Endothelial cell of umbilical vein (primary cell): Measurements from ENCODE around the gene BLOC1S1. TPM values are rescaled to one million over a fixed set of nuclear protein-coding genes. Genes with fewer than 3 reads are reported as not detected.

Experiments used
- BruUV-seq: library from RNA; stranded (reverse); fragments of 400-500 nt; replicated peaks from 2 replicates; lab custom pipeline; 2021; lab: Mats Ljungman, UMichigan
- CTCF ChIA-PET: fragments of 300-600, 350-600 bp; sonication (Branson Sonifier 250); formaldehyde crosslinking; loops from one replicate; lab custom pipeline; 2021; ENCODE audit warnings: antibody characterized with exemption, inconsistent platforms; lab: Charles Lee
- POLR2A ChIA-PET: fragments of 300-600, 350-600 bp; sonication (Branson Sonifier 250); formaldehyde crosslinking; loops from one replicate; lab custom pipeline; 2021; ENCODE audit warnings: antibody characterized with exemption, inconsistent platforms; lab: Charles Lee
- DNase-seq: peaks from one replicate; pipeline ENCODE4 v3.0.0-alpha.2; 2011; ENCODE audit warnings: low read depth, low spot score
- FAIRE-seq: peaks from 2 replicates; lab custom pipeline; 2011; peaks lifted over from hg19 to GRCh38; lab: Jason Lieb, UNC
- H2AFZ ChIP-seq: 2 replicates; pipeline ENCODE4 v1.6.0; 2012; ENCODE audit warnings: low read depth, low read length, control low read depth, inconsistent platforms
- H3K27ac ChIP-seq: 2 replicates; pipeline ENCODE4 v1.5.1; 2011; ENCODE audit warnings: low read depth, mild to moderate bottlenecking, control low read depth, low read length, moderate library complexity; ENCODE audit not compliant: insufficient read depth
- H3K27me3 ChIP-seq, 2 experiments: 2 replicates each; pipeline versions ENCODE4 v1.6.0 to v1.6.1; 2011; ENCODE audit warnings: low read length in 2 of 2, mixed read lengths in 1 of 2; ENCODE audit not compliant: control insufficient read depth in 2 of 2, insufficient read depth in 2 of 2
- H3K36me3 ChIP-seq, 2 experiments: 2 replicates in 1 of 2; 3 replicates in 1 of 2; pipeline ENCODE4 v1.5.1; 2011; ENCODE audit warnings: low read length in 2 of 2, mild to moderate bottlenecking in 1 of 2, moderate library complexity in 1 of 2; ENCODE audit not compliant: control insufficient read depth in 2 of 2, insufficient read depth in 2 of 2; ENCODE audit errors: extremely low read depth in 1 of 2
- H3K4me1 ChIP-seq: 3 replicates; pipeline ENCODE4 v1.5.1; 2011; ENCODE audit warnings: mild to moderate bottlenecking, low read length; ENCODE audit not compliant: control insufficient read depth, insufficient read depth; ENCODE audit errors: extremely low read depth
- H3K4me2 ChIP-seq: 2 replicates; pipeline ENCODE4 v1.6.1; 2011; ENCODE audit warnings: low read length, control low read depth, mixed read lengths; ENCODE audit not compliant: insufficient read depth
- H3K4me3 ChIP-seq, 3 experiments: fragments of 200-600 bp in 1 of 3; sonication (generic), shearing (Covaris generic) in 1 of 3; replicated peaks in 1 of 3; 2 replicates each; pipeline ENCODE4 v1.5.1; 2011 to 2016; ENCODE audit warnings: control low read depth in 3 of 3, low read length in 3 of 3, mild to moderate bottlenecking in 2 of 3, inconsistent platforms in 1 of 3, low read depth in 1 of 3, moderate library complexity in 1 of 3; ENCODE audit not compliant: insufficient read depth in 1 of 3
- H3K79me2 ChIP-seq: 2 replicates; pipeline ENCODE4 v1.6.0; 2012; ENCODE audit warnings: low read length, inconsistent platforms; ENCODE audit not compliant: control insufficient read depth, insufficient read depth
- H3K9ac ChIP-seq: replicated peaks from 2 replicates; pipeline ENCODE3; 2011; ENCODE audit warnings: low read length, control low read depth; ENCODE audit not compliant: insufficient read depth; ENCODE audit errors: extremely low read depth
- H3K9me1 ChIP-seq: replicated peaks from 3 replicates; pipeline ENCODE4 v1.6.0; 2011; ENCODE audit warnings: mild to moderate bottlenecking, low read length; ENCODE audit not compliant: control insufficient read depth, insufficient read depth; ENCODE audit errors: extremely low read depth
- H3K9me3 ChIP-seq: replicated peaks from 2 replicates; pipeline ENCODE4 v1.5.1; 2012; ENCODE audit warnings: low read length, inconsistent platforms; ENCODE audit not compliant: control insufficient read depth, insufficient read depth
- H4K20me1 ChIP-seq: replicated peaks from 2 replicates; pipeline ENCODE3; 2011; ENCODE audit warnings: mild to moderate bottlenecking, low read length; ENCODE audit not compliant: control insufficient read depth, insufficient read depth; ENCODE audit errors: extremely low read depth
- CTCF ChIP-seq, 2 donors: IDR thresholded peaks; 1 replicate in 1 of 2; 2 replicates in 1 of 2; pipeline ENCODE4 v1.5.1; 2011; ENCODE audit warnings: low read length in 2 of 2, mild to moderate bottlenecking in 2 of 2, moderate library complexity in 2 of 2, control low read depth in 1 of 2, inconsistent platforms in 1 of 2, low read depth in 1 of 2; ENCODE audit not compliant: insufficient read depth in 1 of 2; ENCODE audit errors: extremely low read depth in 1 of 2
- EZH2 ChIP-seq: IDR thresholded peaks from 2 replicates; pipeline ENCODE4 v1.6.1; 2012; ENCODE audit warnings: borderline replicate concordance, low read depth, mild to moderate bottlenecking, moderate library complexity, low read length, inconsistent platforms; ENCODE audit not compliant: severe bottlenecking
- FOS ChIP-seq: IDR thresholded peaks from 2 replicates; pipeline ENCODE4 v1.6.1; 2011; ENCODE audit warnings: mild to moderate bottlenecking, low read length, moderate library complexity, borderline replicate concordance; ENCODE audit not compliant: insufficient read depth
- GATA2 ChIP-seq: IDR thresholded peaks from 2 replicates; pipeline ENCODE4 v1.7.0; 2011; ENCODE audit warnings: low read depth, mild to moderate bottlenecking, moderate library complexity, mixed read lengths, low read length; ENCODE audit not compliant: insufficient read length, insufficient read depth
- MAX ChIP-seq: IDR thresholded peaks from 2 replicates; pipeline ENCODE4 v1.6.1; 2011; ENCODE audit not compliant: insufficient read depth, insufficient read length
- MYC ChIP-seq: IDR thresholded peaks from one replicate; pipeline ENCODE4 v1.6.1; 2011; ENCODE audit warnings: mild to moderate bottlenecking, low read depth, low read length
- POLR2A ChIP-seq: IDR thresholded peaks from 2 replicates; pipeline ENCODE4 v1.6.1; 2012; ENCODE audit warnings: low read depth, mild to moderate bottlenecking, control low read depth, low read length
- dilution Hi-C: fragments of 300-500 bp; cut with MboI; formaldehyde crosslinking; loops from one replicate; pipeline ENCODE4 v1.15.0; 2019; ENCODE audit warnings: low sequenced_read_pairs; ENCODE audit not compliant: extremely low pct_ligation_motif_present
- intact Hi-C: fragments of 100-400 bp; cut with micrococcal nuclease; formaldehyde crosslinking; loops from one replicate; pipeline ENCODE4 v1.10.0; 2022
- polyA plus RNA-seq, 4 experiments: library from polyadenylated mRNA; depleted of rRNA in 3 of 4; stranded (reverse) in 3 of 4; unstranded in 1 of 4; fragments of >200 nt; gene quantifications; 2 replicates each; pipeline versions ENCODE4 v1.2.1 to v1.2.3, GENCODE V29; 2011 to 2012; ENCODE audit warnings: missing spikeins in 1 of 4
- total RNA-seq: library from RNA; stranded (reverse); gene quantifications from 2 replicates; pipeline ENCODE4 v1.2.3, GENCODE V29; 2021

The BLOC1S1 gene
- total and polyA plus RNA-seq, 2 donors (not counting 3 experiments of a cell fraction or from before 2014, with no cell fraction given) = 84.1 to 192 TPM

- no peaks in the 10 kb centered on the region for H4K20me1 ChIP-seq
- H3K4me3 ChIP-seq = peak overlapping the region; percentile 71 to 89 (median 76)
- peaks cover 19% of the 10 kb centered on the region for H3K4me1 ChIP-seq
- H3K27me3 ChIP-seq = no peaks in the 10 kb centered on the region
- H3K36me3 ChIP-seq = peaks cover 13 to 27% of the 10 kb centered on the region in 2 experiments
- ChIA-PET CTCF (interaction anchor here (0.7 kb wide), 1 partner anchor 9 kb away, joined by 4 read pairs; no protein-coding TSS in a partner anchor), POLR2A (no interaction called here)
- TF ChIP-seq GATA2 = peak; percentile 37
- TF ChIP-seq EZH2 = no peak
- TF ChIP-seq CTCF (IDR thresholded peaks at IDR 0.05; ENCODE audit: extremely low read depth in 1 of 2, insufficient read depth in 1 of 2, low read depth in 1 of 2, low read length in 2 of 2) = no peak
- TF ChIP-seq MAX = no peak
- no peak for TF ChIP-seq FOS
- no peak for TF ChIP-seq MYC
- peak; percentile 29 for TF ChIP-seq POLR2A
- peak overlapping the region; percentile 94 for H3K9ac ChIP-seq
- H3K27ac ChIP-seq = peak overlapping the region; percentile 58
- H3K9me1 ChIP-seq = no peaks in the 10 kb centered on the region
- peak overlapping the region; percentile 46 for H3K4me2 ChIP-seq
- H3K9me3 ChIP-seq = no peaks in the 10 kb centered on the region
- BruUV-seq = TSS peak; percentile 26
- intact Hi-C loops (no loop called here), dilution Hi-C loops (no loop called here)
- no peak for FAIRE-seq
- no peak overlapping the region for H2AFZ ChIP-seq
- DNase-seq = peak; percentile 41
- peaks cover 30% of the 10 kb centered on the region for H3K79me2 ChIP-seq
Measured at GRCh38 chr12:55727643-55728185, 11.9 kb downstream of the BLOC1S1 start.
